ENCODE measurements around the gene TFF1. TPM values are rescaled to one million over a fixed set of nuclear protein-coding genes. Genes with fewer than 3 reads are reported as not detected.

The TFF1 gene
- total RNA-seq, 1 donor from 2014 or later: not detected

GRCh38 chr21:42343963-42344510 is 22.3 kb downstream of the TFF1 start:
- POLR2A ChIA-PET: no interaction called here

GRCh38 chr21:42343556-42343955 is 22.8 kb downstream of the TFF1 start:
- Mint-ChIP-seq H3K4me3 (no peak overlapping the region), H3K27ac (no peak overlapping the region), H3K9me3 (no peaks in the 10 kb centered on the region), H3K4me1 (no peaks in the 10 kb centered on the region), H3K36me3 (ENCODE audit: low read depth) (no peaks in the 10 kb centered on the region), H3K27me3 (peaks cover 3% of the 10 kb centered on the region)
- ATAC-seq (ENCODE audit: low read depth): no peak
- intact Hi-C loops (cut with micrococcal nuclease): no loop called here
- ChIA-PET POLR2A (no interaction called here), CTCF (no interaction called here)
- TF ChIP-seq CTCF (IDR thresholded peaks at IDR 0.05): no peak
- DNase-seq: no peak

More at GRCh38 chr21:42343963-42344510, 22.3 kb downstream of the TFF1 start:
- ATAC-seq (ENCODE audit: low read depth) (no peak), DNase-seq (no peak)
- CTCF ChIA-PET: no interaction called here
- no peaks in the 10 kb centered on the region for H3K9me3 Mint-ChIP-seq
- H3K27ac Mint-ChIP-seq: no peak overlapping the region
- peaks cover 3% of the 10 kb centered on the region for H3K27me3 Mint-ChIP-seq
- no peak overlapping the region for H3K4me3 Mint-ChIP-seq
- H3K4me1 Mint-ChIP-seq: no peaks in the 10 kb centered on the region
- no peaks in the 10 kb centered on the region for H3K36me3 Mint-ChIP-seq (ENCODE audit: low read depth)
- intact Hi-C loops (cut with micrococcal nuclease): no loop called here
- TF ChIP-seq CTCF (IDR thresholded peaks at IDR 0.05): no peak

GRCh38 chr21:42343101-42343500 is 23.2 kb downstream of the TFF1 start:
- ChIA-PET POLR2A (no interaction called here), CTCF (no interaction called here)
- DNase-seq (no peak), ATAC-seq (ENCODE audit: low read depth) (no peak)
- TF ChIP-seq CTCF (IDR thresholded peaks at IDR 0.05): no peak
- intact Hi-C loops (cut with micrococcal nuclease): no loop called here
- H3K4me1 Mint-ChIP-seq: peaks cover 3% of the 10 kb centered on the region
- H3K27me3 Mint-ChIP-seq: peaks cover 3% of the 10 kb centered on the region
- H3K9me3 Mint-ChIP-seq: no peaks in the 10 kb centered on the region
- H3K4me3 Mint-ChIP-seq: no peak overlapping the region
- no peaks in the 10 kb centered on the region for H3K36me3 Mint-ChIP-seq (ENCODE audit: low read depth)
- H3K27ac Mint-ChIP-seq: no peak overlapping the region

GRCh38 chr21:42341776-42342542 is 24.4 kb downstream of the TFF1 start:
- ChIA-PET CTCF (no interaction called here), POLR2A (interaction anchor here (0.6 kb wide), 2 partner anchors 108 to 213 kb away, joined by 5 read pairs; no protein-coding TSS in a partner anchor)
- ATAC-seq (ENCODE audit: low read depth): no peak
- Mint-ChIP-seq H3K4me1 (peaks cover 10% of the 10 kb centered on the region), H3K4me3 (no peak overlapping the region), H3K36me3 (ENCODE audit: low read depth) (no peaks in the 10 kb centered on the region), H3K27me3 (peaks cover 12% of the 10 kb centered on the region), H3K9me3 (peaks cover 2% of the 10 kb centered on the region), H3K27ac (no peak overlapping the region)
- no peak for TF ChIP-seq CTCF (IDR thresholded peaks at IDR 0.05)
- intact Hi-C loops (cut with micrococcal nuclease): no loop called here
- no peak for DNase-seq

- peaks cover 2% of the 10 kb centered on the region for H3K9me3 Mint-ChIP-seq
- H3K4me1 Mint-ChIP-seq: peaks cover 10% of the 10 kb centered on the region
- no peak overlapping the region for H3K27ac Mint-ChIP-seq
- H3K36me3 Mint-ChIP-seq (ENCODE audit: low read depth): no peaks in the 10 kb centered on the region
- peaks cover 9% of the 10 kb centered on the region for H3K27me3 Mint-ChIP-seq
- no peak overlapping the region for H3K4me3 Mint-ChIP-seq
- ChIA-PET POLR2A (no interaction called here), CTCF (no interaction called here)
- TF ChIP-seq CTCF (IDR thresholded peaks at IDR 0.05): no peak
- DNase-seq: no peak
- intact Hi-C loops (cut with micrococcal nuclease): no loop called here
- no peak for ATAC-seq (ENCODE audit: low read depth)
Measured at GRCh38 chr21:42340187-42341050, 25.9 kb downstream of the TFF1 start.

Measured in activated B cell treated with CpG ODN at 0.5 μM for 24 hours (primary cell).